ENCODE data around the gene ASB4. TPM values are rescaled to one million over a fixed set of nuclear protein-coding genes. Genes with fewer than 3 reads are reported as not detected.

The ASB4 gene
- total and polyA plus RNA-seq, 5 donors: 1.2 to 3.8 (median 1.6) TPM

DNA sequence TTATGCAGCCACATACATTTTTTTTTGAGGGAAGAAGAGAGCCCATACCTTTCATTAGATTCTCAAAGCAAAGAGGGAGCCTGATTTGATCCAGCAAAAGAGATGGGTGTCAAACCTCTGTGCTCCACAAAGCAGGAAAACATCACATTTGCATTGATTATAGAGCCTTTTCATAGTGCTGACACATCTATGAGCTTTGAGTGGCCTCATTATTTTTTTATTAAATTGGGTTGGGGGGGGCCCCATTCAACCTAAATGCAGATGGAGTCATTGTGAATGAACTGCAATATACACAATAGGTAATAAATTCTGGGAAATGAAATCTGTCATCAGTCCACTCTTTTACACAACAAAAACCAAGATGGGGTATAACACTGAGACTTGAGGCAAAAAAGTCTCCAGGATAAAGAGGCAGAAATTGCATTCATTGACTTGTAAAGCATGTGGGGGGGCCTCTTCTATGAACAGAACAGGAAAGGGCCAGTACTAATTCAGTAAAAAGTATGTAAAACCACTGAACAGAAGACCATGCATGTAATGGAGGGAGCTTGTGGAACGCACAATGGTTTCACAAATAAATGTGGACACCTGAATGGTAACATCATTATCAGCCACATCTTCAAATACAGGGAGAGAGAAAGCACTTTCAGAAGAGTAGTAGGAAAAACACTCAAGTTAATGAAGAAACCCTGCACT lies 17.7 kb upstream of the ASB4 start:
- intact Hi-C loops (cut with DNase I): no loop called here
- no peak overlapping the region for H3K27ac ChIP-seq (ENCODE audit: low read length)
- WGBS: 98% methylated on average over 1 of the region's 1 CpG
- H3K9me3 ChIP-seq (ENCODE audit: control insufficient read depth, low read length): no peaks in the 10 kb centered on the region
- no peak for DNase-seq
- no peaks in the 10 kb centered on the region for H3K4me1 ChIP-seq (ENCODE audit: control insufficient read depth, insufficient read depth, low read length)
- no peak for ATAC-seq
- H3K4me3 ChIP-seq (ENCODE audit: low read length): no peak overlapping the region
- no peaks in the 10 kb centered on the region for H3K27me3 ChIP-seq (ENCODE audit: control insufficient read depth, insufficient read depth)

DNA sequence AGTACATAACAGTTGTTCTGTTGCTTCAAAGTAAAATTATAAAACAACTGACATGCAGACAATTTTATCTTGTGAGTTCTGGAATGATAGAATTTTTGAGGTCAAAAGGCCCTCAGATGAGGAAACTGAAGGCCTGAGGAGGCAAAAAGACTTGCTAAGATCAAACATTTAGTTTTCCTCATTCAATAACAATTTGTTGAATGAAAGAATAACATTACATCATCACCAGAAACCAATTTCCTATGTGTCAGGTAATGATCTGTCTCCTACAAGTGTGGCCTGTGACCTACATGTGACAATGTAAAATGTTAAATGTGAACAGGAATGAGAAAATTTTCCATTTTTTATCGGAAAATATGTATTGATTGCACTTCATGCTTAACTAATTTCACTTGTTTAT lies 16.6 kb upstream of the ASB4 start:
- Histone ChIP-seq H3K9me3 (ENCODE audit: control insufficient read depth, low read length) (no peaks in the 10 kb centered on the region), H3K27ac (ENCODE audit: low read length) (no peak overlapping the region), H3K4me1 (ENCODE audit: control insufficient read depth, insufficient read depth, low read length) (no peaks in the 10 kb centered on the region), H3K4me3 (ENCODE audit: low read length) (no peak overlapping the region), H3K27me3 (ENCODE audit: control insufficient read depth, insufficient read depth) (no peaks in the 10 kb centered on the region)
- DNase-seq (no peak), ATAC-seq (no peak)
- intact Hi-C loops (cut with DNase I): no loop called here
- WGBS: 95% methylated on average over 1 of the region's 1 CpG

DNA sequence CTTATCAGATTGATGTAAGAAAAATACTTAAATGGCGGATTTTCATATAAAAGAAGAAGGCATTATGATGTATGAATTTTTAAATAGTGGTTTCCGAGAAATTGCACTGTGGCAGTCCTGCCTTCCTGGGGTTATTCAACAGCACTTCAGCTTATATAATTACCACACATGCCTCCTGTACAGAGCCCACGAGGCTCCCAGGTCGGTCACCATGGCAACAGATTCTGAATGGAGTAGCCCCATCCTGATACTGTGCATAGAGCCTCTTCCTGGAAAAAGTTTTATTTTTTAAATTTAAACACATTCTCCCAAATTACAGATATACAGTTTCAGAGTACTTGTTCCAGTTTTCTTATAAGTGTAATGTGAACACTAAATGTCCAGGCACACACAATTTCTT lies 15.9 kb upstream of the ASB4 start:
- no peaks in the 10 kb centered on the region for H3K9me3 ChIP-seq (ENCODE audit: control insufficient read depth, low read length)
- 77% methylated on average over 4 of the region's 4 CpGs for WGBS
- H3K27ac ChIP-seq (ENCODE audit: low read length): no peak overlapping the region
- H3K27me3 ChIP-seq (ENCODE audit: control insufficient read depth, insufficient read depth): no peaks in the 10 kb centered on the region
- no peaks in the 10 kb centered on the region for H3K4me1 ChIP-seq (ENCODE audit: control insufficient read depth, insufficient read depth, low read length)
- no peak for ATAC-seq
- H3K4me3 ChIP-seq (ENCODE audit: low read length): no peak overlapping the region
- intact Hi-C loops (cut with DNase I): no loop called here
- no peak for DNase-seq

DNA sequence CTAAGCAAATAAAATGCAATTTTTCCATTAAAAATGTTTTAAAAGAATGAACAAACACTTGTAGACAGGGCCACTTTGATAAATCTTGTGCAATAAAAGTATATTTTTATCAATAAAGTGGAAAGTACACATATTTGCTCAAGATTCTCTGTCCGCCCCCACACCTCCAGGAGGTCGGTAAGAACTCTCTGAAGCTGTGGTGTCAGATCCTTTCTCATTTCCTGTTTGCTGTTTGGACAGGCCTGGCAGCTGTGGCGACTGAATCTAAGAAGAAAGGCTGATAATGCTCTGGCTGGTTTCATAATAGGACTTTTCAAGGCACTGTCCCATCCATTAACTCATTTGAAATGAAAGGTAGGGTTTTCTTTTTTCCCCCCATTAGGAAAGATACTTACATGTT lies 15.3 kb upstream of the ASB4 start:
- H3K27ac ChIP-seq (ENCODE audit: low read length): no peak overlapping the region
- H3K4me1 ChIP-seq (ENCODE audit: control insufficient read depth, insufficient read depth, low read length): no peaks in the 10 kb centered on the region
- 27% methylated on average over 3 of the region's 3 CpGs for WGBS
- intact Hi-C loops (cut with DNase I): no loop called here
- no peak overlapping the region for H3K4me3 ChIP-seq (ENCODE audit: low read length)
- ATAC-seq (peak in 1 of 2 donors; percentile 38), DNase-seq (no peak)
- H3K27me3 ChIP-seq (ENCODE audit: control insufficient read depth, insufficient read depth): no peaks in the 10 kb centered on the region
- no peaks in the 10 kb centered on the region for H3K9me3 ChIP-seq (ENCODE audit: control insufficient read depth, low read length)

DNA sequence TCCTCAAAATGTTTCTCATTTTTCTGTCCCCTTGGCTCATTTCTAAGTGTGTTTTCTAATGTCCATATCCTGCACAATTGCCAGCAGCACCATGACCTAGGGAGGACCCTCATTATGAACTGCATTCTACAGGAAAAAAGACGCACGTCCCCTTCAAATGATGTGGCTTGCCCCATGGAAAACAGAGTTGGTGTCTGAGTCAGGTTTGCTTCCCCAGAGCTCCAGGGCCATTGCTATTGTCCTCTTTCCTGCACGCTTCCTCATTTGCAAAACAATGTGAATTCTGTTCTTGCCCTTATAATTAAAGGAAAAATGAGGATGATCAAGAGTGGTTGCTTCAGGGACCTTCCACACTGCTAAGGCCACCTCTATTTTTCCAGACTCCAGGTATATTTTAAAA lies 14.7 kb upstream of the ASB4 start:
- ATAC-seq (no peak), DNase-seq (no peak)
- WGBS: 81% methylated on average over 3 of the region's 3 CpGs
- no peaks in the 10 kb centered on the region for H3K4me1 ChIP-seq (ENCODE audit: control insufficient read depth, insufficient read depth, low read length)
- no peak overlapping the region for H3K27ac ChIP-seq (ENCODE audit: low read length)
- no peaks in the 10 kb centered on the region for H3K9me3 ChIP-seq (ENCODE audit: control insufficient read depth, low read length)
- no peak overlapping the region for H3K4me3 ChIP-seq (ENCODE audit: low read length)
- intact Hi-C loops (cut with DNase I): no loop called here
- H3K27me3 ChIP-seq (ENCODE audit: control insufficient read depth, insufficient read depth): no peaks in the 10 kb centered on the region

DNA sequence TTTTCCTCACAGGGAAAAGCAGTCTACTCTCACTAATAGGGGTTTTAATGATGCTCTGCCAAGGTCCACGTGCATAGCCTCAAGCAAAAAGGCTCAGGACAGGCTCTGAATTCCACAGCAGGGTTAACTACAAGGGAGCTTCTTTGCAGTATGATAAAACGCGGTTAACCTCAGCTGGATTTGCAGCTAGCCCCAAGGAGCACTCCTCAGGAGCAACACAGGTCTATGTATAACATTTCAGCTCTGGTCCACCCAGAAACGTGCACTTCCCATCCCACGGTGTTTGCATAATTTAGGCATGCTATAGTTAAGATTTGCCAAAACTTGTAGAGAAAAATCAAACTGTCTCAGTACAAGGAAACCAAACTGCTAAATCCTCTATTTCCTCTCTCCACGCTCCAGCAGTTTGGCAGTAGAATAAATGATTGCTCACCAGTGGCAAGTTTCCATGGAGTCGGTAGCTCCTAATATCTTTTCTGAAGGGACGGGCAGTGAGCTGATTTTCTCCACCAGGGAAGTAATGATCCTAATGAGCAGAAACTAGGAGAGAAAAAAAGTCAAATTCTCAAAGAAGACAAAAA lies 13.1 kb upstream of the ASB4 start:
- Histone ChIP-seq H3K27me3 (ENCODE audit: control insufficient read depth, insufficient read depth) (no peaks in the 10 kb centered on the region), H3K4me3 (ENCODE audit: low read length) (no peak overlapping the region), H3K4me1 (ENCODE audit: control insufficient read depth, insufficient read depth, low read length) (no peaks in the 10 kb centered on the region), H3K27ac (ENCODE audit: low read length) (no peak overlapping the region), H3K9me3 (ENCODE audit: control insufficient read depth, low read length) (no peaks in the 10 kb centered on the region)
- intact Hi-C loops (cut with DNase I): no loop called here
- WGBS: 33% methylated on average over 8 of the region's 8 CpGs
- DNase-seq (no peak), ATAC-seq (no peak)

DNA sequence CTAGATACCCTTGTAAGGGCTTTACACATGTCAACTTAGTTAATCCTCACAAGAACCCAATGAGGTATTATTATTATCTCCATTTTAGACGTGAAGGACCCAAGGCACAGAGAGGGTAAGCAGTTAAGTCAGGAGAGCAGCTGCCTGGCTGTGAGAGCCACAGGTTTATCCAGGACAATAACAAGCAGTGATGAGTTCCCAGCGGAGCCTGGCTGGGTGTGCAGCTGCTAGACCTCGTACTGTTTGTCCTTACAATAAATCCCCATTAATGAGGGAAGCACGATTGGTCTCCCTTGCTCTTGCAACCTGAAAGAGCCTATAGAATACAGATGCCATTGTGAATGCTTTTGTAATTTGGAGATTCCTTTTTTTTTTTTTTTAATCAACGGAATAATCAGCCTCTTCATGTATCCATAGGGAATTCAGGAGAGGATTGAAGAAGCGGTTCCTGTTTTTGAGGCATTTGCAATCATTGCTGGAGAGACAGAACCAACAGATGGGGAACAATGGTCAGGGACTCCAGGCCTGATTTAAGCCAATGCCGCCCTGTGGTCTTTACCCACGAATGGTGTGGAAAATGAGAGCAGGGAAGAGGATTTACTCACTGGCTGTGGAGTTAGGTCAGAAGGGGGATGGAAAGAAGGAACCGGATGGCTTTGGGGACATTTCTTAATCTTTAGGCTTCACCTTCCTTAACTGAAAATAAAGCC lies 12.3 kb upstream of the ASB4 start:
- Histone ChIP-seq H3K27ac (ENCODE audit: low read length) (no peak overlapping the region), H3K27me3 (ENCODE audit: control insufficient read depth, insufficient read depth) (no peaks in the 10 kb centered on the region), H3K9me3 (ENCODE audit: control insufficient read depth, low read length) (no peaks in the 10 kb centered on the region), H3K4me1 (ENCODE audit: control insufficient read depth, insufficient read depth, low read length) (no peaks in the 10 kb centered on the region), H3K4me3 (ENCODE audit: low read length) (no peak overlapping the region)
- no peak for DNase-seq
- intact Hi-C loops (cut with DNase I): no loop called here
- 82% methylated on average over 9 of the region's 9 CpGs for WGBS
- ATAC-seq: no peak

DNA sequence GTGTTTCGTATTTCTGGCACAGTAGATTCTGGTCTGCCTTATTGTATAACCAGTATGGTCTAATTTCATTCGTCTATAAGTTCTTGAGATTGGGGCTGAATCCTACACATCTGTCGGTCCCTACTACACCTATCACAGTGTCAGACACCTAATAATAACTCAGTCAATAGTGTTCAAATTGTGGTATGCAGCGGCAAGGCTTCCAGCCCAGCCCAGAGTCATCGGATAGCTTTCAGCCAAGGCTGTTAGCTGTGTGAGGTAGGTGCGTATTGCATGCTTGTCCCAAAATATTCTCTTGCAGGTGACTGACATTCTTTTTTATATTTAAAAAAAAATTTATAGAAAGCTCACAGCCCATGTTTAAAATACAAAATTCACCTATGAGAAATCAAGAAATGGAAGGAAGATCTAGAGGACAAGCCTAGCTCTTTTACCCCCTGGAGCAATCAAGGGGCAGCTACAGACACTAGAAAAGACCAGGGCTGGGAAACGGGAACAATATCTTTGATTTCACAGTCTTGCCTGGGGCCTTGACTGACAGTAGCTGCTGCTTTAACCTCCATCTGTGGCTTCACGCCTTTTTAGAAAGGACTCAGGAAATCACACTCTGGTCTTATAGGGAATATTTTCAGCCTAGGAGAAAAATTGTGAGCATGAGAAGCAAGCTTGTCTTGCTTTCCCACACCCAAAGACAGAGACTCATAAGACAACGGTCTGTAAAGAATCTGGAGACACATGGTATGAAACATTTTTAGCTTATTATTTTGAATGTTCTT lies 9.5 kb upstream of the ASB4 start:
- H3K4me3 ChIP-seq (ENCODE audit: low read length): no peak overlapping the region
- no peak for ATAC-seq
- WGBS: 75% methylated on average over 9 of the region's 9 CpGs
- no peak overlapping the region for H3K27ac ChIP-seq (ENCODE audit: low read length)
- H3K9me3 ChIP-seq (ENCODE audit: control insufficient read depth, low read length): no peaks in the 10 kb centered on the region
- no peak for DNase-seq
- intact Hi-C loops (cut with DNase I): no loop called here
- H3K27me3 ChIP-seq (ENCODE audit: control insufficient read depth, insufficient read depth): no peaks in the 10 kb centered on the region
- no peaks in the 10 kb centered on the region for H3K4me1 ChIP-seq (ENCODE audit: control insufficient read depth, insufficient read depth, low read length)

DNA sequence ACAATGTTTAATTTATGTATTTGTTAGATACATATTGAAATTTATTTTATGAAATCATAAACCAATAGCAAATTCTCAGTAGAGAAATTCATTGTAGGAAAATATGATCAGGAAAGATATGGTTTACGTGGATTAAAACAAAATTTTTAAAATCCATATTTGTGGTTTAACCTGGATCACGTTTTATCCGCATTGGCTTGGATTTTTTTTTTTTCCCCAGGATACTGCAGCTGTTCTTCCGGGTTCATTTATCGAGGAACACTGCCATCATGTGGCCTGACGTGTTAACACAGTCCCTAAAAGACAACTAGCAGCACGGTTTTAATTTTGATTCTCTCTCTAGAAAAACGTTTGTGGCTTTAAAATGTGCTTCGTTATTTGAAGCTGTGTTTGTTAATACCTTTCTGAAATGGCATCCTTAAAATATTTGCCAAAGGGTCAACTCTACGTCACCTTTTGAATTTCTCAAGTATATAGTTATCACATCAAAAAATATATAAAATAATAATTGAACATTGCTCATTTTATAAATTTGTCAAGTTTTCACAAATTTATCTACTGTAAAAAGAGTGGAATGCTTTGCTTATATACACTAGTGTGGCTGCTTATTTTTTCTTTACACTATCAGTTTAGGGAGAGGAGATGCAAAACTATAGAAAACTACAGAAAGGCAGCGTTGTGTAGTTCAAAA lies 8.7 kb upstream of the ASB4 start:
- Histone ChIP-seq H3K27me3 (ENCODE audit: control insufficient read depth, insufficient read depth) (no peaks in the 10 kb centered on the region), H3K4me3 (ENCODE audit: low read length) (no peak overlapping the region), H3K27ac (ENCODE audit: low read length) (no peak overlapping the region), H3K4me1 (ENCODE audit: control insufficient read depth, insufficient read depth, low read length) (no peaks in the 10 kb centered on the region), H3K9me3 (ENCODE audit: control insufficient read depth, low read length) (no peaks in the 10 kb centered on the region)
- WGBS: 9% methylated on average over 11 of the region's 11 CpGs
- peak; percentile 53 to 81 (median 56) for DNase-seq
- intact Hi-C loops (cut with DNase I): no loop called here
- peak; percentile 68 to 70 for ATAC-seq

DNA sequence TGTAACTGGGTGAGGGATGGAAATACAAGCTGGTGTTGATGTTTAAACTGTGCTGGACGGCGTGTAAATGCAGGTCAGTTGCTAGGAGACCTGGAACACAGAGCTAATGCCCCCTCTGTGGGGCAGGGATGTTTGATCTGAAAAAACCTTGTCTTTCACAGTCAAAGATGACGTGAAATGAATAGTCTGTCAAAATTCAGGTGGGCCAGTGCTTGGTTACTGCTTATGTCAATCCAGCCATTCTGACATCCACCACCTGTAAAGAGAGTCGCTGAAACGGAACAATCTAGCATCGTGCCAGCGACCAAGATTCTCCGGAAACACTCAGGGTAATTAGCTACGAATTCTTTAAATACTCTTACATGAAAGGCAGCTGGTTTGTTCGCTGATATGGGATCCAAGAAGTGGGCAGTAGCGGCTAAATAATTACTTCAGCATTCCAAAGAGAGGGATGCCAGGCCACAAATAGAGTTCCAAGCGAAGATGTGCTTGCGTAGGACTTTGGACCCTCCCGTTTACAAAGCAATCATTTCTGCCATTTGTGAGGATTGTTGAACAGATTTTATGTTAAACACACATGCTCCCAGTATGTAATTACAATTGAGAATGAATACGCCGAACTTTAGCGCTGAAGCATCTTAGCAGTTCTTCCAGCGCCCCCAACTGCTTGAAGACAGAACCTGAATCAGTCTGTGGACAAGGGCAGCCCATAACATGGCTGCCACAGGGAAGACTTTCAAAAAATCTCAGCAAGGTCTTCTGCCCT lies 7.3 kb upstream of the ASB4 start:
- ATAC-seq: peak; percentile 47 to 71
- H3K4me3 ChIP-seq (ENCODE audit: low read length): peak overlapping the region; percentile 36
- intact Hi-C loops (cut with DNase I): no loop called here

More for the DNA sequence above, 7.3 kb upstream of the ASB4 start:
- Histone ChIP-seq H3K4me1 (ENCODE audit: control insufficient read depth, insufficient read depth, low read length) (no peaks in the 10 kb centered on the region), H3K27me3 (ENCODE audit: control insufficient read depth, insufficient read depth) (no peaks in the 10 kb centered on the region), H3K27ac (ENCODE audit: low read length) (no peak overlapping the region), H3K9me3 (ENCODE audit: control insufficient read depth, low read length) (no peaks in the 10 kb centered on the region)
- 47% methylated on average over 18 of the region's 18 CpGs for WGBS
- DNase-seq: no peak

Measured in right cardiac atrium (tissue), 5 donors.